Astrocyte of the hippocampus (primary cell): ENCODE data around the gene CP.
A peak's percentile ranks its signal among the peaks of the same experiment; 100 is the strongest.
"Not testable (repeated sequence)": the region's sequence is repeated elsewhere in the genome, so short reads cannot be mapped to it uniquely, and the experiment has no call there.

Experiments used
- DNase-seq: peaks from one replicate; pipeline ENCODE4 v3.0.0; 2011; ENCODE audit warnings: low read depth, low spot score

The CP gene

DNA sequence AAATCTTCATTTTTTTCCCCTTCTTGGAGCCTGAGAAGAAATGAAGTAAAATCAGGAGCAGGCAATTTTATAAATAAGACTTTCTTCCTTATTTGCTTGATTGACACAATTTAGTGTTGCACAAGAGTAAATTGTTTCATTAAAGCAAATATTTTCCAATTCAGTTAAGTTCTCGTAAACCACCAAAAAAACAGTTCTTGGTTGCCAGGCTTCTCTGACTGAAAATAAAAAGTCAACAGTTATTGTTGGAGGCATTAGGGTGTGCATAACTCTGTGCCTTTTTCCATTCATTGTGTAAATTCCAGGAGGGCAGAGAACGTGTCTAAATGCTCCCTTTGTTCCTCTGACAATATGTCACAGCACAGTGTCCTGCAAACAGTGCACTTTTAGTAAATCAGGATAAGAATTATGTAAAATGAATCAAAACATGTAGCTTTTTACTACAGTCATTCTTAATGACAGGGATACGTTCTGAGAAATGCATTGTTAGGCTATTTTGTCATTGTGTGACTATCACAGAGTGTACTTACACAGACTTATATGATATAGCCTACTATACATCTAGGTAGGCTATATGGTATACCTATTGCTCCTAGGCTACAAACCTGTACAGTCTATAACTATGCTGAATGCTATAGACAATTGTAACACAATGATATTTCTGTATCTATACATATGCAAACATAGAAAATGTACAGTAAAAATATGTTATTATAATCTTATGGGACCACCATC lies at the start of gene CP:
CP (minus strand) TSS at position 47 of the 735 bp plus-strand sequence; CDS start at position 10, 37 bp downstream.
- peak; percentile 80 for DNase-seq

DNA sequence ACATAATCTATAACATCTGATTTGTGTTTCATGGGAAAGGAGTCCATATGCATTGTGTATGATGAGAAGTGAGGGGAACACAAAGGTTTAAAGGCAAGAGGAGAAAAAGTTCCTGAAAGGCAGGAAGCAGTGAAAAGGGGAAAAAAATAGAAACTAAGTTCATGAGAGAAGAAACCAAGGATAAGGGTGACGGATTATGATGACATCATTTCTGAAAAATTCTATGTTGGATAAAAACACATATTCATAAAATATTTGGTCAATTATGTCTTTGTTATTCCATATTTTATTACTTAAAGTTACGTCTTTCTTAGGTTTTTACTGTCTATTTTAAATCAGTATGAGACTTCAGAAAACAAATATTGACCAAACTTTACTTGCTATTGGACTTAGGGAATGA lies 48.6 kb upstream of the CP start:
- no peak for DNase-seq

DNA sequence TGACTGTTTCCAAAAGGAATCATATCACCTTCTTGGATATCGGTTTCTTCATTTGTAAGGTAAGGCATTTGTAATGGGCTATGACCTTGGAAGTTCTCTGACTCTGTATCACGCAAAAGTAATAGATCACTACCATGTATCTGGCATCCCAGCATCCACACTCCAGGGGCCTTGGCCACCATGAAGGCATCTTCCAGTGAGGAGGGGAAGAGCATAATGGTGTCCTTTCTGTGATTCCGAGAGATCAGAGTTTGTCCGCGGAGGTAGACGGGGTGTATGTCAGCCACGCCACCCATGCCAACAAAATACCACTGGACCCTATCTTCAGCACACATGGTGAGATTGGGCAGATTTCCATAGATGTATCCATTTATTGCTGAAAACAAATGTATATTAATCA lies 48.1 kb upstream of the CP start:
- DNase-seq: no peak

DNA sequence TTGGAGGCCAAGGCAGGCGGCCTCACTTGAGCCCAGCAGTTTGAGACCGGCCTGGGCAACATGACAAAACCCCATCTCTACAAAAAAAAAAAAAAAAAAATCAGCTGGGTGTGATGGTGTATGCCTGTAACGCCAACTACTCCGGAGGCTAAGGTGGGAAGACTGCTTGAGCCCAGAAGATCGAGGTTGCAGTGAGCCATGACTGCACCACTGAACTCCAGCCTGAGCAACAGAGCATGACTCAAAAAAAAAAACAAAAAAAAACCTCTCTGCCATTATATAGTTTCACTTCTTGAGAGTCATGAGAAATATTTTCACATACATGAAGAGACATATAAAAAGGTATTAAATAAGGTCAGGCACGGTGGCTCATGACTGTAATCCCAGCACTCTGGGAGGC lies 45.9 kb upstream of the CP start:
- no peak for DNase-seq

DNA sequence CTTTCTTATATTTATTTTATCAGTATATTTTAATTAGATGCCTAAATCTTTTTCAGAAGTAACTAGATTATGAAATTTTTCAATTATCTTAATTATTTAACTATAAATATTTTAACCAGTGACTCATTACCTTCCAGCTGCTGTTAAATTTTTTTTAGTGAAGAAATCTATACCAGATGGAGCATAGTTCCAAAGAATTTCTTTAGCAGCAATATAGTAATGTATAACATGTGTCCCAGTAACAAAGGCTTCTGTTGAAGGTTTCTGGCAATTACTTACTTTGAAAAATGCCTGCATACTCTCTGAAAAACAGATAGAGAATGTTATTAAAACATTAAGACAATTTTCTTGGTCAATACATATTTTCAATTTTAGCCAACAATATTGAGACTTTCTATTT lies 45.1 kb upstream of the CP start:
- DNase-seq: no peak

DNA sequence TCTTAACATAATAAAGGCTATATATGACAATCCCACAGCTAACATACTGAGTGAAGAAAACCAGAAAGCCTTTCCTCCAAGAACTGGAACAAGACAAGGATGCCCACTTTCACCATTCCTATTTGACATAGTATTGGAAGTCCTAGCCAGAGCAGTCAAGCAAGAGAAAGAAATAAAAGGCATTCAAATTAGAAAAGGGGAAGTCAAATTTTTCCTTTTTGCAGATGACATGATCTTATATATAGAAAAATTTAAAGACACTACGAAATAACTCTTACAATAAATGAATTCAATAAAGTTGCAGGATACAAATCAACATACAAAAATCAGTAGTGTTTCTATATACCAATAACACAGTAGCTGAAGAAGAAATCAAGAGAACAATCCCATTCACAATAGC lies 42.2 kb upstream of the CP start:
- DNase-seq: no peak

DNA sequence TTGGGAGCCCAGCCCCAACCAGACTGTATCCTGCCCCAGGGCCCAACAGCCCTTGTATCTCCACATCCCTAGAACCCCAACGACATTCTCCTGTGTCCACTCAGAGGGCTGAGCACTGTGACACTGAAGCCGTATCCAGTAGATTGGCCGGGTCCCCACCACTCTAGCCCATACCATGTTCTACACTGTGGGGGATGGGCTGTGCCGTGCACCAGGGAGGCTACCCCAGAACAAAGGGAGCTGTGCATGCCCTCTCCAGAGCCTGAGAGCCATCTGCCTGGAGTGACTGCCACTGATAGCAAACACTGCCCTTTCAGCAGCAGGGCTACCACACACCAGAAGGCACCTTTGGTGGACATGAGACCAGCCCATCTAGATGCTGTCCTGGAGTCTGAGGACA lies 37.1 kb upstream of the CP start:
- DNase-seq: no peak

DNA sequence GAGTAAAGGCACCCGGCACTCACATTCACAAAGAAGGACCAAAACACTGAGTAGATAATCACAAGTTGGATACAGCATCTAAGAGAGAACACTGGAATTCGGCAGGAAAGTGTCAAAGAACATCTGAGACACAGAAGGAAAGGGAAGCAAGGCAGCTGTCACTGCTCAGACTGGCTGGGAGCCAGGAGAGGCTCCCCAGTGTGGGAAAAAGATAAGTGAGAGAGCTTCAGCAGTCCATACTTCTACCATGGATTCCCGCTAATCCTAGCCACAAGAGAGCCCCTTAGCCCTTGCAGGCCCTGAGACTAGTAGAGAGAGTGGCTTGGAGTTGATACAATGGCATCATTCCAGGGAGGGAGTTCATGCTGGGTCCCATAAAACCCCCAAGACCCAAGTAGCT lies 36.7 kb upstream of the CP start:
- no peak for DNase-seq

DNA sequence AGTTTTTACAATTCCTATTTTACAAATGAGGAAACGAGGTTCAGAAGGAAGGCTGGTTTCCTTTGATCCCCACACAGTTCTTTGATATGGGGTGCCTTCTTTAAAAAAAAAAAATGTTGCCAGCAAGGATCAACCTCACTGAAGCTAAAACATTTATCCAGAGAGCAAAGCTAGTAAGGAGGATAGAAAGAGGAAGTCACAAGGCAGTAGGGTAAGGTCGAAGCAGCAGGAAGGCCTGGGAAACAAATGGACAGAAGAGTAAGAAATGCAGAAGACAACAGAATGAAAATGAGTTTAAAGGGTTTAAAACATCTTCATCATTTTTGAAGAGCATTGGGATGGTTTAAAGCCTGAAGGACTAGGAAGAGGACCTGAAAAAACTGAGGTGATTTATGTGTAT lies 30.6 kb upstream of the CP start:
- no peak for DNase-seq

DNA sequence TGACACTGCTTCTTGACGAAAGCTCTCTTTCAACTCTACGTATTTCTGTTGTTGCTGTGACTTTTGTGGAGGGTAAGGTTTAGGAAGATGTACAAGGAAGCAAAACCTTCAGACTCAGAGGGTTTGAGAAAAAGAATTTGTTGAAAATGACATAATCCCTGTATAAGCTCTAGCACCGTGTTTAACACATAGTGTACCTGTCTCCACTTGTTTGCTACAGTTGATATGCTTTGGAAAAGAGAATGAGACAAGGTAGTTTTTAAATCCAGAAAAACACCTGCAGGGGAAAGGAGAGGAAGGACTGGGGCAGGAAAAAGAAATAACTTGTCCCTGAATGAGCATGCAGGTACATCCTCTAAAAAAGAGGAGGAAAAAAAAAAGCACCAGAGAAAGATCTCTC lies 29.6 kb upstream of the CP start:
- DNase-seq: no peak

DNA sequence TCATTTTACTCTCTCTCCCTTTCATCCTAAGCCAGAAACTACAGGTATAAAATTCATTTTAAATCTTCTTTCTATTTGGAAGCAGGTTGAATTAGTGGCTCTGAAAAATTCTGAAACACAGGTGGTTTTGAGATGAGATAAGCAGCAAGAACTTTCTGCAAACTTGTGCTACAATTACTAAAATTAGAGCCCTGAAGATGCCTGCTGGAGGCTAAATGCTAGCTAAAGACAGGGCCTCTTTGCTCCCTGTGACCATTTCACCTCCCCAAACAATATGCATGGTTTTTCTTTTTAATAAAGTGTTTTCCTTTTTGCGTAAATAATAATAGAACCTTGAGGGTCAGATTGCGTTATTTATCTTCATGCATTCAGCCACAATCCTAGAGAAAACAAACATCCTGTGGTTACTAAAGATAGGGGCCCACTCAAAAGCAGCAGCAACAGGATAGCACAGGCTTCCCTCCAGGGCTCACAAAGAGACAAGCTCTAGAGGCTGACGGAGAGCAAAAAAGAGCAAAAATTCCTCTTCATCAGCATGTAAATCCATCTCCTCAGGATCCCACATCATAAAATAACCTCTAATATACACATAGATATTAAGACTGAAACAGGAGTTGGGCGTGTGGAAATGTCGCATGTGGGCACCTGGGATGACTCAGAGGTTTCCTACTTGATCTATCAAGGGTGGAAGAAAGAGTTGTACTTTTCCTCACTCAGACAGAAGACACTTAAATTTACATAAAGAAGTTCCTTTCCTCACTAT lies 26.5 kb upstream of the CP start:
- peak; percentile 26 for DNase-seq

DNA sequence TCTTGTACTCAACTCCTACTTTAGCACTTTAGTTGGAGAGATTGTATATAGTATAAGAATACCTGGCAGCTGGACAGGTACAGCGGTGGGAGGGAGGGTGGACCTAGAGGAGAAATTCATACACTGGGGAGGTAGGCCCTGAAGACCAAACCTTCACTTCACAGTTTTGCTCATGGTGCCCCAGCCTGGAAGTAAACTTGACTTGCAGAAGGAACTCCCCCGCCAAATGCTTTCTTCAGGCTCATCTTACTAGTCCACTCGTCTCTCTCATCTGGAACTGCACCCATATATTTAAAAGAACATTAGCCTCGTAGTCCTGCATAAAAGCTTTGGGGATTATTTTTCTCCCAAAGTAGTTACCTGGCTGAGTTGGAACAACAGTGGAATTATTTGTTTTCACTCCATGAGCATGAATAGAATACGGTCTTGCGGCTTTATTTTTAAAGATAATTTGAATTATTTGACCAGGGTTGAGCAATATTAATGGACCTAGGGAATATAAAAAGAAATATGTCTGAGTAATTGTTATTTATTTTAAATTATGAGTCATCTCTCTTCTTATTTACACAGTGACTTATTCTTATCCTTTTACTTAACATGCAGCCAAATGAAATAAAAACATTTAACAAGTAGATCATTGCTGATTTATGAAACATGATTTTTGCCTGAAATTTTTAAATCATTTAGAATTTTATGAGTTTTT lies 25.5 kb upstream of the CP start:
- DNase-seq: no peak

DNA sequence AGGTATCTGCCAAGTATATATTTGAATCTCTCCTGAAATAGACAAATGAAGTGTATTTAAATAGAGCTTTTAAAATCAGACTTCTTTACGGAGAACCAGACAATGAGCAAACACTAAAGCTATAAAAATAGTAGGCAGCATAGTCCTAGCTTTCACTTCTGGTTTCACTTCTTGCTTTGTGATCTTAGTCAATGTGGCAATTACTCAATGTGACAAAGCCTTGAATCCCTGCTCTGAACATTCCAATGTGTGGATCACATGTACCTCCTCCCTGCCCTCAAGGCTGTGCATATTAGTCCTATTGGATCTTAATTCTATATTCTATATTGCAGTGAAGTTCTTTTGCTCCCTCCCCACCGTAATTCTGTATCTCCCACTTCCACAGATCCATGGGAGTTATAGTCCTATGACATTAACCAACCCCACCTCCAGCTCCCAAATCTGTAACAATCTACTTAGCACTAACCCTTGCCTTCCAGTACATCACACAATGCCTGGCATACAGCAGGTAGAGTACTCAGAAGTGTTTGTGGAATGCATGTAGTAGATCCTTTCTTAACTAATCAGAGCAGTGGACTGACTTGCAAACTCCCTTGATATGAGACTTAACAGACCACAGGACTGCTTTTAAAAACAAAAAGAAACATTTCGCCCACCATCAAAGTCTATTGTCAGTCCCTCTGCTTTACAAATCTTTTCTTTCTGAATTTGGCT lies 24.3 kb upstream of the CP start:
- DNase-seq: peak; percentile 38

DNA sequence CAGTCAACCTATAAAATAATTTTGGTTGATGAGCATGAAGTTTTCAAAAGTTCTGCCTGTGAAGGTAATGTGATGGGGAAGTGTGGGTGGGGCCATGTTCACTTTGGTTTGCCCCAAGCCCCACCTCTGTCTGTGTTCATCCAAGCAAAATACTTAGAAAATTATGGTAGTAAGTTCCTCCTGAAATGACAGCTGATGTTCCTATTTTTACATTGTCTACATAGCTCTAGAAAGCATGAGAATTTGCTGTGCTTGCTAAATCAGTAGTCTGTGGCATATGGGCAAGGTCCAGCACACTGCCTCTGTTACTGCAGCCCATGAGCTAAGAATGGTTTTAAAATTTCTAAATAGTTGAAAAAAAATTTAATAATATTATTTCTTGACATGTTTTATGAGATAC lies 21.9 kb upstream of the CP start:
- no peak for DNase-seq

DNA sequence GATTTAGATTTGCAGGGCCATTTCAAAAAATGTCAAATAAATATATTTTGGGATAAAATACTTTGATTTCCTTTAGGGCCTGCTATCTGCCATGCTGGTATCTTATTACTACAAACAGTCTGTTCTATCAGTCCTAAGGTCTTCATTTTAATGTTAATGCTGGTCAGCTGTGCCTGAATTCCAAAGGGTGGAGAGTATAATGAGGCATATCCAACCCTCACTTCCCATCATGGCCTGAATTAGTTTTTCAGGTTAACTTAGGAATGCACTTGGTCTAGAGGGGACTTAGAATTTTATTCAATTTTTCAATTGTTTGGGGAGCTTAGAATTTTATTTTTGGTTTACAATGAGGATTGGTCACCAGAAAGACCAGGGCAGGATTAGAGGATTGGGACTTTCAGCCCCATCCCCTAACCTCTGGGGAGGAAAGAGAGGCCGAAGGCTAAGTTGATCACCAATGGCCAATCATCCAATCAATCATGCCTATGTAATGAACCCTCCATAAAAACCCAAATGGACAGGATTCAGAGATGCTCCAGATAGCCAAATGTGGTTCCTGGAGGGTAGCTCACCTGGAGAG lies 17.8 kb upstream of the CP start:
- no peak for DNase-seq

DNA sequence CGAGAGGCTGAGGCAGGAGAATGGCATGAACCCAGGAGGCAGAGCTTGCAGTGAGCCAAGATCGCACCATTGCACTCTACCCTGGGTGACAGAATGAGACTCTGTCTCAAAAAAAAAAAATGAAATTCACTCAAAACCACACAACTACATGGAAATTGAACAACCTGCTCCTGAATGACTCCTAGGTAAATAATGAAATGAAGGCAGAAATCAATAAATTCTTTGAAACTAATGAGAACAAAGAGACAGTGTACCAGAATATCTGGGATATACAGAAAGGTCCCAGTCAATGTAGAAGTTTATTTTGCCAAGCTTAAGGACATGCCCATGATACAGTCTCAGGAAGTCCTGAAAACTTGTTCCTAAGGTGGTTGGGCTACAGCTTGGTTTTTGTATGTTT lies 16.6 kb upstream of the CP start:
- DNase-seq: not testable (repeated sequence)

DNA sequence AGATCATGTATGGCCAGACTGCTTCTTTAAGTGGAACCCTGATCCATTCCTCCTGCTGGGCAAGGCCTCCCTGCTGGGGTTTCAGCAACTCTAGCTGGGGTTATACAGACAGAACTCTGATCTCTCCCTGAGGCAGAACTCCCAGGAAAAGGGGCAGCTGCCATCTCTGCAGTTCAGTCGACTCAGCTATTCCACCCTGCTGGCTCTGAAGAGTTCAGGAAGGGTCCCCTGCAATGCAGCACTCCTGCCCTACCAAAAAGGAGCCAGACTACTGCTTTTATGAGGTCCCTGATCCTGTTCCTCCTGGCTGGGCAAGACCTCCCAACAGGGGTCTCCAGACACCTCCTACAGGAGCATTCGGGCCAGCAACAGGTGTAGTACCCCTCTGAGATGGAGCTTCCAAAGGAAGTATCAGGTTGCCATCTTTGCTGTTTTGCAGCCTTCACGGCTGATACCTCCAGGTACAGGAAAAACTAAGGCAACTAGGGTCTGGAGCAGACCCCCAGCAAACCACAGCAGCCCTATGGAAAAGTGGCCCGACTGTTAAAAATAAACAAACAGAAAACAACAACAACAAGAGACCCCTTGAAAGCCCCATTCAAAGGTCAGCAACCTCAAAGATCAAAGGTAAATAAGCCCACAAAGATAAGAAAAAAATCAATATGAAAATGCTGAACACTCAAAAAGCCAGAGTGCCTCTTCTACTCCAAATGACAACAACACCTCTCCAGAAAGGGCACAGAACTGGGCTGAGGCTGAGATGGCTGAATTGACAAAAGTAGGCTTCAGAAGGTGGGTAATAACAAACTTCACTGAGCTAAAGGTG lies 14.2 kb upstream of the CP start:
- DNase-seq: no peak

DNA sequence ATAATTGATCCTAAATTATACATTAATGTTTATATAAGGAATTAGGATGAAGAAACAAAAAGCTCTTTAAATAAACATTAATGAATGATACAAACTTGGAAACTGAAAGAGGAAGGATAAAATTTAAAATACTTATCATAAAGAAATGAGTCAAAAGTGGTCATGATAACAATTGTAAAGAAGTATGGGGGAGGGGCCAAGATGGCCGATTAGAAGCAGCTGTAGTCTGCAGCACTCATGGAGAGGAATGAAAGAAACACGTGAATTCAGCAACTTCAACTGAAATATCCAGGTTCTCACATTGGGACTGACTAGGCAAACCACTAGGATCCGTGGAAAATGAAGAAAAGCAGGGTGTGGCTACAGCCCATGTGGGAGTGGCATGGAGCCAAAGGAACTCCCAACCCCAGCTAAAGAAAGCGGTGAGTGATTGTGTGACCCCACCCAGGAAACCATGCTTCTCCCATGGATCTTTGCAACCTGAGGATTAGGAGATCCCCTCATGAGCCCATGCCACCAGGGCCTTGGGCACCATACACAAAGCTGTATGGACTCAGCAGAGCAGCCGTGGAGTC lies 13.1 kb upstream of the CP start:
- no peak for DNase-seq

DNA sequence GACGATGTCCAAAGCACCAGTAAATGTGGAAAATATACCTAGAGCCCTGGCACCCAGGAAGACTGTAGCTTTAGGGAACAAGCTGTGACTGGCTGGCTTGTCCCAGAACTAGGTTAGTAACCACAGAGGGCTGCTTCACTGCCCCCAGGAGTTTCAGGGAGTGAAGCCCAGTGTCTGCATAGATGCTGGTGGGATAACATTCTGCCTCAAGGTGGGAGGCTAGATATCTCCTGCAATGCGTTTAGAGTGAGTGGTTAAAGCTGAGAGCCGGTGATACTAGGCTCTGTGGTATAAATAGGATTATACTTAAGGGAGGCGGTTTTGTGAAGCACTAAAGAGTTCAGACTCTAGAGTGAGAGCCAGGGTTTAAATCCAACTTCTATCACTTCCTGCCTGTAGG lies 11.7 kb upstream of the CP start:
- DNase-seq: no peak

DNA sequence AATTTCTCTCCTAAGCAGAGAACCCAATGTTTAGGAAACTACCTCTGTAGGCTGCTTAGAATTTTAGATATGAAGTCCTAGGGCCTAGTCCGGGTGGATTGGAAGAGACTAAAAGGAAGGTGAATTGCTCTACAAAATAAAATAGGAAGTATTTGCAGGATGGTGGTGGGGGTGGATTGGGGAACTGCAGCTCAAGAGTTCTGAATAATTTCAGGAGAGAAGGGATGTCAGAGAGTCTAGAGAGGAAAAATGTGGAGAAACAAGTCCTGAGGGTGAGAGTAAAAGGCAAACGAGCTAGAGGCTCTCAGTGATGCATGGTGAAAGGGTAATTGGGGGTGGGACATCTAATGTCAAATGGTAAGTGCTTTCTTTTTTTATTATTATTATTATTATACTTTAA lies 10.2 kb upstream of the CP start:
- DNase-seq: no peak
